ENCODE data around the gene IP6K2. TPM values are rescaled to one million over a fixed set of nuclear protein-coding genes. Genes with fewer than 3 reads are reported as not detected.

IP6K2 gene
- total RNA-seq, 2 donors from 2014 or later: 104 to 127 TPM

DNA sequence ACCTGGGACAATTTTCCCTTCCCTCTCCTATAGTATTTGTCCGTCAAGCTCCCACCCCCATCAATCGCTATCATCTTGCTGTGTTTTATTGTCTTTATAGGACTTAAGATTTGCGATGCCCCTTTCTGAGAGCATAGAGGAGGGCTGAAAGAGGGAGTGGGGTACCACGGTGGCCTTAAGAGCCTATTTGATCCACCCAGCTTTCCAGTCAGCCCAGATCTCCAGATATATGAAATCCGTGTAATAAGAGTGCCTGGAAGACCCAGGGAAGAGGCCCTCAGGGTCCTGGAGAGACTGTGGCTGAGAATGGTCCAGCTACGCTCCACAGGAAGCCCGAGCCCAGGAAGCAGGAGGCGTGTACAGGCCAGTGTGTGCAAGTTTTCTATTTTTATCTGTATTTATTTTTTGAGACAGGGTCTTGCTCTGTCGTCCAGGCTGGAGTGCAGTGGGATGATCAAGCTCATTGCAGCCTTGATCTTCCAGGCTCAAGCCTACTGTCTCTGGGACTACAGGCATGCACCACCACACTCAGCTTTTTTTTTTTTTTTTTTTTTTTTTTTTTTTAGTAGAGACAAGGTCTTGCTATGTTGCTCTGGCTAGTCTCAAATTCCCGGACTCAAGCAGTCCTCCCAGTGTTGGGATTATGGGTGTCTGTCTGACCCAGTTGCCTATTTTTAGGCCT lies 30.3 kb downstream of the IP6K2 start:
- DNase-seq: peak; percentile 59
- peak overlapping the region; percentile 70 for H3K4me3 Mint-ChIP-seq
- H3K36me3 Mint-ChIP-seq (ENCODE audit: low read depth): peaks cover 46% of the 10 kb centered on the region

DNA sequence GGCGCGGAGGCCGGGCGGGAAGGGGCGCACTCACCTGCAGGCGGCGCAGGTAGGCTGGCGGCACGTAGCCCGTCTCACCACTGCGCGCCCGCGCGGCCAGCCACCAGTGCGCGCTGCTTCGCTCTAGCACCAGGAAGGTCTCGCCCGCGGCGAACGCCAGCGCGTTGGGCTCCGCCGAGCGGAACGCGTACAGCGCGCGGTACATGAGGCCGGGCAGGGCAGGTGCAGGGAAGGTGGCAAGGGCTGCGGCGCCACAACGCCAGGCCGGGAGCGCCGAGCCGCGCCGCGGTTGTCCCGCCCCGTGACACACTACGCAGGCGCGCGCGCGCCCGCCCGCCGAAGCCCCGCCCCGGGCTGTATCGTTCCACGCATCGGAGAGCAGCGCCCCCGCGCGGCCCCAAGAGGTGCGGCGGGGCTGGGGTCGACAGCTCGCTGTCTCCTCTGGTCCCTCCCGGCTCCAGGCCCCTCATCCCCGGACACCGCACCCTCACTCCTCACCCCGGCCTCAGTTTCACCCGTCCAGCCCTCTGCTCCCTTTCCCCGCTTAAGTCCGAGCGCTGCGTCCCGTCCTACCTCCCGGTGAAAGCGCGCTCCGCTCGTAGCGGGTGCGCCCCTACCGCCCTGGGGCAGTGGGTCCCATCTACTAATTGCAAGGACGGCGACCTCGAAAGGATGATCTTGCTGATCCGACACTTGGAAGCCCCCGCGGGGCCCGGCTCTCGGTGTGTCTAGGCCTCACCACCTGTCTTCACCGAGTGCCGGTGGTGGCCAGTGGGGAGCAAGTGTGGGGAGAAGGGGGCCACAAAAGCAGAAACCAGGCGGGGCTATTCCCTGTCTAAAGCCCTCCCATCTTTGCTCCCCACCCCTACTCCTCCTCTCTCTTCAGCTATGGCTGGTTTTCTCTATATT lies 31.2 kb downstream of the IP6K2 start, which contains the start of gene NCKIPSD:
Gene NCKIPSD (minus strand): TSS at position 313 of the 909 bp plus-strand sequence. CDS start 108 bp downstream, at position 205.
- H3K9me3 Mint-ChIP-seq: no peaks in the 10 kb centered on the region
- peaks cover 9% of the 10 kb centered on the region for H3K4me1 ChIP-seq (ENCODE audit: control insufficient read depth, insufficient read depth, low read length)
- H3K27ac ChIP-seq (ENCODE audit: low read depth, low read length): peak within 1 kb of the TSS; percentile 50
- DNase-seq: peak; percentile 96
- peaks cover 47% of the 10 kb centered on the region for H3K36me3 Mint-ChIP-seq (ENCODE audit: low read depth)
- H3K4me1 Mint-ChIP-seq: peaks cover 13% of the 10 kb centered on the region
- H3K27me3 ChIP-seq (ENCODE audit: control insufficient read depth, insufficient read depth, low read length, poor library complexity, severe bottlenecking): no peaks in the 10 kb centered on the region
- H3K27ac Mint-ChIP-seq: peak within 1 kb of the TSS; percentile 72
- H3K27me3 Mint-ChIP-seq (ENCODE audit: insufficient read depth): no peaks in the 10 kb centered on the region
- no peaks in the 10 kb centered on the region for H3K9me3 ChIP-seq (ENCODE audit: control insufficient read depth, low read length)
- TF ChIP-seq, protein P1, sequence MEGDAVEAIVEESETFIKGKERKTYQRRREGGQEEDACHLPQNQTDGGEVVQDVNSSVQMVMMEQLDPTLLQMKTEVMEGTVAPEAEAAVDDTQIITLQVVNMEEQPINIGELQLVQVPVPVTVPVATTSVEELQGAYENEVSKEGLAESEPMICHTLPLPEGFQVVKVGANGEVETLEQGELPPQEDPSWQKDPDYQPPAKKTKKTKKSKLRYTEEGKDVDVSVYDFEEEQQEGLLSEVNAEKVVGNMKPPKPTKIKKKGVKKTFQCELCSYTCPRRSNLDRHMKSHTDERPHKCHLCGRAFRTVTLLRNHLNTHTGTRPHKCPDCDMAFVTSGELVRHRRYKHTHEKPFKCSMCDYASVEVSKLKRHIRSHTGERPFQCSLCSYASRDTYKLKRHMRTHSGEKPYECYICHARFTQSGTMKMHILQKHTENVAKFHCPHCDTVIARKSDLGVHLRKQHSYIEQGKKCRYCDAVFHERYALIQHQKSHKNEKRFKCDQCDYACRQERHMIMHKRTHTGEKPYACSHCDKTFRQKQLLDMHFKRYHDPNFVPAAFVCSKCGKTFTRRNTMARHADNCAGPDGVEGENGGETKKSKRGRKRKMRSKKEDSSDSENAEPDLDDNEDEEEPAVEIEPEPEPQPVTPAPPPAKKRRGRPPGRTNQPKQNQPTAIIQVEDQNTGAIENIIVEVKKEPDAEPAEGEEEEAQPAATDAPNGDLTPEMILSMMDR (conservative IDR thresholded peaks at IDR 0.05): peak; percentile 81
- WGBS, 2 experiments (ENCODE audit: insufficient coverage in 1 of 2, insufficient read length in 1 of 2): 2 to 3% methylated on average over 40 to 97 of the region's 97 CpGs
- H3K4me3 ChIP-seq (ENCODE audit: low read length): peak within 1 kb of the TSS; percentile 94
- H3K9ac ChIP-seq (ENCODE audit: extremely low read depth, low read length, poor library complexity, severe bottlenecking): peak within 1 kb of the TSS; percentile 72
- peaks cover 61% of the 10 kb centered on the region for H3K36me3 ChIP-seq (ENCODE audit: control insufficient read depth, insufficient read depth, low read length)
- peak within 1 kb of the TSS; percentile 70 for H3K4me3 Mint-ChIP-seq

More for the DNA sequence above, 30.3 kb downstream of the IP6K2 start:
- 85 to 92% methylated on average over 5 to 10 of the region's 10 CpGs for WGBS, 2 experiments (ENCODE audit: insufficient coverage in 1 of 2, insufficient read length in 1 of 2)
- TF ChIP-seq, protein P1 (conservative IDR thresholded peaks at IDR 0.05): no peak
- Histone ChIP-seq H3K36me3 (ENCODE audit: control insufficient read depth, insufficient read depth, low read length) (peaks cover 60% of the 10 kb centered on the region), H3K27me3 (ENCODE audit: control insufficient read depth, insufficient read depth, low read length, poor library complexity, severe bottlenecking) (no peaks in the 10 kb centered on the region), H3K9ac (ENCODE audit: extremely low read depth, low read length, poor library complexity, severe bottlenecking) (no peak overlapping the region), H3K4me3 (ENCODE audit: low read length) (peak overlapping the region; percentile 94), H3K27ac (ENCODE audit: low read depth, low read length) (no peak overlapping the region), H3K9me3 (ENCODE audit: control insufficient read depth, low read length) (no peaks in the 10 kb centered on the region), H3K4me1 (ENCODE audit: control insufficient read depth, insufficient read depth, low read length) (peaks cover 9% of the 10 kb centered on the region)
- no peaks in the 10 kb centered on the region for H3K9me3 Mint-ChIP-seq
- no peaks in the 10 kb centered on the region for H3K27me3 Mint-ChIP-seq (ENCODE audit: insufficient read depth)
- H3K27ac Mint-ChIP-seq: peak overlapping the region; percentile 37
- H3K4me1 Mint-ChIP-seq: peaks cover 13% of the 10 kb centered on the region

DNA sequence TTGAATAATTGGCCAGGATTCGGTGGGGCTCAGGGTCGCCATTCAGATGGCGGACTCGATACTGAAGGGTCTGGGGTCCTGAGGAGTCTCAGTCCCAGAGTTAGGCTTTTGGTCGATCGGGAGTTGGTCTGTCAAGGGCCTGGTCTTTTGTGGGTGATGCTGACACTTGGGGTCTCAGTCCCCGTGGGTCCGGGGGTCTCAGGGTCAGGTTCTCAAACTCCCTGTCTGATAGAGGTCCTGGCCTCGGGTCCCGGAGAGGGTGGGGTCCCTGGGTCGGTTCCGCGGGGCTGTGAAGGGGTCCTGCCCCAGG lies 31.8 kb downstream of the IP6K2 start:
- Histone ChIP-seq H3K9ac (ENCODE audit: extremely low read depth, low read length, poor library complexity, severe bottlenecking) (peak overlapping the region; percentile 72), H3K4me1 (ENCODE audit: control insufficient read depth, insufficient read depth, low read length) (peaks cover 9% of the 10 kb centered on the region), H3K9me3 (ENCODE audit: control insufficient read depth, low read length) (no peaks in the 10 kb centered on the region), H3K27me3 (ENCODE audit: control insufficient read depth, insufficient read depth, low read length, poor library complexity, severe bottlenecking) (no peaks in the 10 kb centered on the region), H3K36me3 (ENCODE audit: control insufficient read depth, insufficient read depth, low read length) (peaks cover 64% of the 10 kb centered on the region), H3K4me3 (ENCODE audit: low read length) (peak overlapping the region; percentile 94), H3K27ac (ENCODE audit: low read depth, low read length) (peak overlapping the region; percentile 50)
- Mint-ChIP-seq H3K9me3 (no peaks in the 10 kb centered on the region), H3K27ac (peak overlapping the region; percentile 72), H3K27me3 (ENCODE audit: insufficient read depth) (no peaks in the 10 kb centered on the region), H3K4me1 (peaks cover 13% of the 10 kb centered on the region), H3K4me3 (peak overlapping the region; percentile 70), H3K36me3 (ENCODE audit: low read depth) (peaks cover 51% of the 10 kb centered on the region)
- no peak for DNase-seq
- 10 to 14% methylated on average over 8 to 13 of the region's 13 CpGs for WGBS, 2 experiments (ENCODE audit: insufficient coverage in 1 of 2, insufficient read length in 1 of 2)
- TF ChIP-seq, protein P1 (conservative IDR thresholded peaks at IDR 0.05): no peak

Data from endodermal cell (in vitro differentiated cells).